ENCODE data around the gene CDX1. TPM values are rescaled to one million over a fixed set of nuclear protein-coding genes. Genes with fewer than 3 reads are reported as not detected.

CDX1 gene
- total RNA-seq: not detected

GRCh38 chr5:150166650-150167511, at the start of gene CDX1:
TSS of gene CDX1 (plus strand) at chr5:150166778. CDS start at chr5:150166877, 99 bp downstream.

DNA sequence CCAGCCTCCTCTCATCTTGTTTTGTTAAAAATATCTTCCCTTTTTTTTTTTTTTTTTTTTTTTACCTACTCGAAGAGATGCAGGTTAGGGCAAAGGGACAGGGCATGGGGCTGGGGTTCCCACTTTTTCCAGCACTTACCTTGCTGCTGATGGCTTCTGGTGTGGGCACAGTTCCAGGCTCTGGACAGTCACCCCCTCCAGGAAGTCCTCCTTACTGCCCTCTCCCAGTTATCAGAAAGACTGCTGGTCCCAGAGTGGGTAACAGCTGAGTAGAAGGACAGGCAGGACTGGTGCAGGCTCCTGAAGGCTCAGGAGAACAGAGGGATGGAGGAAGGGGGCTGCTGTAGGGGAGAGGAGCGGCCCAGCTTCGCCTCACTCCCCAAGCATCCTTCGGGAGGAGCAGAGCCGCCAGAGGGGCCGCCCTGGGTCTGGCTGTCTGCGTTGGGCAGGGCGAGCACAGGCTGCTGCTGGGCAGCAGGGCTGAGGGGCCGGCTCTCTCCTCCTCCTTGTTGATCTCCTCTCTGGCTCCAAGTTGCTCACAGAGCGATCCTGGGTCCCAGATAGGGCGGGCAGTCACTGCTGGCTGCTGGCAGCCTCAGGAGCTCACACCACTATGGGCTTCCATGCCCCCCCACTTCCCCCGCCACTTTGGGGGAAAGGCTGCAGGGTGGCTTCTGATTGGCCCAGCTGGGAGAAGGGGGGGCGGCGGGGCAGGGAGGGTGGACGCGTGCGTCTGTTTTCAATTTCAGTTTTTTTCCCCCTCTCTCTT, 11.1 kb upstream of the CDX1 start, which contains the start of gene PDGFRB:
PDGFRB (minus strand) TSS at position 588 of the 769 bp plus-strand sequence. CDS start 18,798 bp downstream, outside the sequence.

GRCh38 chr5:150189728-150190502, 23.3 kb downstream of the CDX1 start, which contains the start of gene SLC6A7:
TSS of gene SLC6A7 (plus strand) at chr5:150190062. CDS start at chr5:150190328, 266 bp downstream.

Other genes starting within 250 kb of the CDX1 start
- gene PDE6A, start 222.0 kb upstream of the CDX1 start, total RNA-seq: not detected
- 13.1 TPM for gene SLC26A2, start 206.0 kb upstream of the CDX1 start, total RNA-seq
- gene TIGD6, start 166.1 kb upstream of the CDX1 start, total RNA-seq: 4.1 TPM
- 45.4 TPM for gene HMGXB3, start 166.0 kb upstream of the CDX1 start, total RNA-seq
- gene CSF1R, start 80.2 kb upstream of the CDX1 start, total RNA-seq: 8.8 TPM
- 27.5 TPM for gene PDGFRB, start 10.9 kb upstream of the CDX1 start, total RNA-seq
- gene SLC6A7, start 23.3 kb downstream of the CDX1 start, total RNA-seq: 1.9 TPM
- gene CAMK2A, start 123.0 kb downstream of the CDX1 start, total RNA-seq: 13.8 TPM
- gene ARSI, start 136.1 kb downstream of the CDX1 start, total RNA-seq: not detected
- 24.7 TPM for gene TCOF1, start 190.9 kb downstream of the CDX1 start, total RNA-seq
- gene CD74, start 246.1 kb downstream of the CDX1 start, total RNA-seq: 2.2 TPM

Measured in parietal lobe (tissue), 1 donor.